AG09309 (cell line): Measurements from ENCODE around the gene PPIC.
"Not testable (repeated sequence)": the region's sequence is repeated elsewhere in the genome, so short reads cannot be mapped to it uniquely, and the experiment has no call there.

Experiments
- DNase-seq: peaks from one replicate; pipeline ENCODE4 v3.0.0-alpha.2; 2010; ENCODE audit warnings: low read depth
- H3K4me3 ChIP-seq: 2 replicates; pipeline ENCODE4 v1.5.1; 2011; ENCODE audit warnings: mild to moderate bottlenecking, low read depth, low read length, moderate library complexity; ENCODE audit not compliant: control insufficient read depth
- TF ChIP-seq, protein P1 (sequence below): IDR thresholded peaks from 2 replicates; pipeline ENCODE4 v1.5.1; 2011; ENCODE audit warnings: mild to moderate bottlenecking, low read depth, low read length, inconsistent platforms; ENCODE audit not compliant: insufficient read depth, control insufficient read depth; ENCODE audit errors: missing control alignments

The PPIC gene

GRCh38 chr5:122982376-122982775 is 54.1 kb downstream of the PPIC start:
- TF ChIP-seq, protein P1, sequence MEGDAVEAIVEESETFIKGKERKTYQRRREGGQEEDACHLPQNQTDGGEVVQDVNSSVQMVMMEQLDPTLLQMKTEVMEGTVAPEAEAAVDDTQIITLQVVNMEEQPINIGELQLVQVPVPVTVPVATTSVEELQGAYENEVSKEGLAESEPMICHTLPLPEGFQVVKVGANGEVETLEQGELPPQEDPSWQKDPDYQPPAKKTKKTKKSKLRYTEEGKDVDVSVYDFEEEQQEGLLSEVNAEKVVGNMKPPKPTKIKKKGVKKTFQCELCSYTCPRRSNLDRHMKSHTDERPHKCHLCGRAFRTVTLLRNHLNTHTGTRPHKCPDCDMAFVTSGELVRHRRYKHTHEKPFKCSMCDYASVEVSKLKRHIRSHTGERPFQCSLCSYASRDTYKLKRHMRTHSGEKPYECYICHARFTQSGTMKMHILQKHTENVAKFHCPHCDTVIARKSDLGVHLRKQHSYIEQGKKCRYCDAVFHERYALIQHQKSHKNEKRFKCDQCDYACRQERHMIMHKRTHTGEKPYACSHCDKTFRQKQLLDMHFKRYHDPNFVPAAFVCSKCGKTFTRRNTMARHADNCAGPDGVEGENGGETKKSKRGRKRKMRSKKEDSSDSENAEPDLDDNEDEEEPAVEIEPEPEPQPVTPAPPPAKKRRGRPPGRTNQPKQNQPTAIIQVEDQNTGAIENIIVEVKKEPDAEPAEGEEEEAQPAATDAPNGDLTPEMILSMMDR = no peak
- no peak for DNase-seq
- no peak overlapping the region for H3K4me3 ChIP-seq

DNA sequence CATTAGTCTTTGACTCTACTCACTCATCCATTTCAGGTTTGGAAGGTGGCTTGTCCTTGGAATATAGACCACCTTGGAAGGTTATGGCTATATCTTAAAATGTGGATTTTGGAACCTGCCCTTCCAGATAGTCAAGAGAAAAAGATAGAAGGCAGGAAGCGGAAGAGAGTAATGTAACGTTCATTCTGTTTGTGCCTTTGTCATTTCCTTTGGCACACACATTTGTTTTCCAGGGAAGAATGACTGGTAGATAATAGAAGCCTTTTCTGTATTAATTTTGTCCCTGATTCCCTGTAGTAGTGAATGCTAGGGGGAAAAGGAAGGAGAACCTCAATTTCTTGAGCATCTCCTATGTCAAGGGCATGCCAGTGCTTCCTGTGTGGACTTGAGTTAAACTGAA is 54.7 kb downstream of the PPIC start:
- no peak for DNase-seq
- TF ChIP-seq, protein P1 = no peak
- H3K4me3 ChIP-seq = no peak overlapping the region

DNA sequence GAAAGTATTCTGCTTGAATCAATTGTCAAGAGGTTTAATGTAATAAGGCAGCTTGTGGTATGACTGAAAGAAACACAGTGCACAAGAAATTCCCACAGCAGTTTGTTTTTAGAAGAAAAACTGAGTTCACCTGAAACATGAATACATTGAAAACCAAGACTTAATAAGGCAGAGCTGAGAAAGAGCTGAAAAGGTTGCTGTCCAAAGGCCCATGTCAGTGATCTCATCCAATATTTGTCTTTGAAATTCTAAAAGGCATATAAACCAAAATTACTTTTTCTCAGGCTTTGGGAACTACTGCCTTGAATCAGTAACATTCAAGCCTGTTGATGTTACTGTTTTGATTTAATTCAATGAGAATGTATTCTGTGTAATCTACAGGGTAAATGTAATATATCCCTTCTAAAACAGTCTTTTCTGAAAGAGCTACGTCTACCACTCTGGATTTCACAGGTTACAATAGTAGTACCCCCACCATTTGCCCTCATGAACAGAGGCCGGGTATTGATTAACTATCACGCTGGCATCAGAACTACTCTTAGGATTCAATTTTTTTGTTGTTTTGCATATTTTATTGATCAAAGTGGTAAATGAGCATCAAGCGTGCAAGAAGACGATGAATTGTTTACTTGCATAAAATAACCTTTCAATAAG is 57.8 kb downstream of the PPIC start:
- TF ChIP-seq, protein P1 = no peak
- H3K4me3 ChIP-seq = no peak overlapping the region
- DNase-seq = no peak

DNA sequence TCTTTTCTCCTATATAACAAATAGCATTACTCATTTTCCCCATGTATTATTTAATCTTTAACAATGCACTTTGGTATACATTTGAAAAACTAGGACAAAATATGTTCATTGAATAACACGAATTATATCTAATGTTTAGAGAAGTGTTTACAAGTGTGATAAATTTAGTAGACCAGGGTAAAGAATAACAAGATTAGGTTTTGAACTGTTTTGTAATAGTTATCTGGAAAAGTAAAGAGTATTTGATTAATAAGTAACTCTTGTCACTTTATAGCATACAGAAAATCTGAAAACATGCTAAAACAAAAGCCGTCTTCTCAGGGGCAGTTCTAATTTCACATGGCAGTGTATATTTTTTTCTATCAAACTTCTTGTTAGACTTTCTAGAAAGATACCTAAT is 58.5 kb downstream of the PPIC start:
- TF ChIP-seq, protein P1 = no peak
- no peak for DNase-seq
- no peak overlapping the region for H3K4me3 ChIP-seq

GRCh38 chr5:122977319-122977718 is 59.2 kb downstream of the PPIC start:
- TF ChIP-seq, protein P1 = no peak
- no peak overlapping the region for H3K4me3 ChIP-seq
- no peak for DNase-seq

DNA sequence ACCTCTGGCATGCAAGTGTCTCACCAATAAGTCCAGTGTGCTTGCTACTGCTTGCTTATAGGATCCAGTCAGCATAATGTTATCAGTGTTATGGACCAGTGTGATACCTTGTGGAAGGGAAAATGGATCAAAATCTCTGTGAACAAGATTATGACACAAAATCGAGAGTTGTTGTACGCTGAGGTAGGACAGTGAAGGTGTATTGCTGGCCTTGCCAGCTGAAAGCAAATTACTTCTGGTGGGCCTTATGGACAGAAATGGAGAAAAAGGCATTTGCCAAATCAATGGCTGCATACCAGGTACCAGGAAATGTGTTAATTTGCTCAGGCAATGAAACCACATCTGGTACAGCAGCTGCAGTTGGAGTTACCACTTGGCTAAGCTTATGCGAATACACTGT is 62.3 kb downstream of the PPIC start:
- DNase-seq, H3K4me3 ChIP-seq: not testable (repeated sequence)

GRCh38 chr5:122973759-122974158 is 62.8 kb downstream of the PPIC start:
- not testable (repeated sequence) for DNase-seq, H3K4me3 ChIP-seq
